A673 (cell line): Measurements from ENCODE around the gene KRT36. TPM values are rescaled to one million over a fixed set of nuclear protein-coding genes. Genes with fewer than 3 reads are reported as not detected.
A peak's percentile ranks its signal among the peaks of the same experiment; 100 is the strongest.

Experiments used
- BruUV-seq: library from RNA; stranded (reverse); fragments of 400-500 nt; replicated peaks from 2 replicates; lab custom pipeline; 2021; lab: Mats Ljungman, UMichigan
- CTCF ChIA-PET: fragments of 300-600 bp; sonication (Branson Sonifier 250); formaldehyde crosslinking; loops from one replicate; lab custom pipeline; 2022; ENCODE audit warnings: antibody characterized with exemption; lab: Charles Lee
- POLR2A ChIA-PET: fragments of 300-600 bp; sonication (Branson Sonifier 250); formaldehyde crosslinking; loops from one replicate; lab custom pipeline; 2022; ENCODE audit warnings: antibody characterized with exemption; ENCODE audit not compliant: low non-redundant PET; lab: Charles Lee
- DNase-seq: peaks from one replicate; pipeline ENCODE4 v3.0.0-alpha.2; 2015; ENCODE audit warnings: low spot score
- H3K27ac ChIP-seq: fragments of 200-600 bp; sonication (generic); 2 replicates; pipeline ENCODE4 v1.5.1; 2016; ENCODE audit warnings: mixed run types, low read depth, mild to moderate bottlenecking, mixed read lengths, antibody characterized with exemption, low read length; ENCODE audit not compliant: poor library complexity, severe bottlenecking
- H3K27me3 ChIP-seq: fragments of 200-600 bp; sonication (generic); replicated peaks from 2 replicates; pipeline ENCODE4 v1.6.1; 2017; ENCODE audit warnings: mixed run types, low read depth, mild to moderate bottlenecking, mixed read lengths, antibody characterized with exemption, low read length; ENCODE audit not compliant: insufficient read depth, poor library complexity
- H3K36me3 ChIP-seq: fragments of 200-600 bp; sonication (generic); 2 replicates; pipeline ENCODE4 v1.6.1; 2016; ENCODE audit warnings: mixed run types, mild to moderate bottlenecking, mixed read lengths, antibody characterized with exemption, low read length; ENCODE audit not compliant: insufficient read depth, poor library complexity, severe bottlenecking
- H3K4me1 ChIP-seq: fragments of 200-600 bp; sonication (generic); 2 replicates; pipeline ENCODE4 v1.6.1; 2017; ENCODE audit warnings: mixed run types, mild to moderate bottlenecking, mixed read lengths, antibody characterized with exemption, low read length; ENCODE audit not compliant: insufficient read depth, poor library complexity, severe bottlenecking
- H3K4me3 ChIP-seq: fragments of 200-600 bp; sonication (generic); 2 replicates; pipeline ENCODE4 v1.5.1; 2016; ENCODE audit warnings: low read depth, mixed run types, mild to moderate bottlenecking, mixed read lengths, low read length; ENCODE audit not compliant: poor library complexity, severe bottlenecking
- H3K9me3 ChIP-seq: fragments of 200-600 bp; sonication (generic); 2 replicates; pipeline ENCODE4 v1.6.1; 2016; ENCODE audit warnings: mixed run types, low read depth, mild to moderate bottlenecking, mixed read lengths, antibody characterized with exemption, low read length; ENCODE audit not compliant: poor library complexity, severe bottlenecking
- EZH2 ChIP-seq: fragments of 200-600 bp; sonication (generic); IDR thresholded peaks from 2 replicates; pipeline ENCODE4 v1.6.1; 2017; ENCODE audit warnings: borderline replicate concordance, low read depth, mild to moderate bottlenecking, mixed read lengths, antibody characterized with exemption, low read length; ENCODE audit not compliant: poor library complexity, severe bottlenecking
- intact Hi-C: fragments of 100-400 bp; cut with micrococcal nuclease; formaldehyde crosslinking; loops from one replicate; pipeline ENCODE4 v1.10.0; 2022; ENCODE audit not compliant: unreplicated experiment
- total RNA-seq: library from RNA; stranded (reverse); gene quantifications from 2 replicates; pipeline ENCODE4 v1.2.3, GENCODE V29; 2021
- TF ChIP-seq, protein P1 (sequence below): fragments of 300-800, 200-600 bp; sonication (generic); conservative IDR thresholded peaks from 2 replicates; pipeline ENCODE4 v1.5.1; 2017; ENCODE audit warnings: low read depth, mild to moderate bottlenecking, antibody characterized with exemption, low read length, moderate library complexity, mixed read lengths

KRT36 gene
- total RNA-seq, 1 experiment from 2014 or later: not detected

DNA sequence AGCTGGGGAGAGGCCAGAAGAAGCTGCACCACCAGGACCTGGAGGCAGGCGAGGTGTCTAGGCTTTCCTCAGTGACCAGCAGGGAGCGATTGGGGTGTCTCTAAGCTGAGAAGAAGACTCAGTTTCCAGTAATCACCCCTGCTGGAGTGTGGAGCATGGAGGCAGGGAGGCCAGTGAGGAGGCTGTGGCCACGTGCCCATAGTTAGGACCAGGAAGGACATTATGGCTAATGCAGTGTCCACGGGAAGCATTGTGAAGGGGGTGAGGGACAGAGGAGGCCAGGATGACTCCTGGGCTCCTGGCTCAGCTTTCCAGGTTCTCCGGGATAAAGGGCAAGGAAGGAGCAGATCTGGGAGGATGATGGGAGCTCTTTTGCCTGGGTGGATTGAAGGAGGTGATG, 10.0 kb upstream of the KRT36 start:
- TF ChIP-seq EZH2: no peak
- TF ChIP-seq, protein P1, sequence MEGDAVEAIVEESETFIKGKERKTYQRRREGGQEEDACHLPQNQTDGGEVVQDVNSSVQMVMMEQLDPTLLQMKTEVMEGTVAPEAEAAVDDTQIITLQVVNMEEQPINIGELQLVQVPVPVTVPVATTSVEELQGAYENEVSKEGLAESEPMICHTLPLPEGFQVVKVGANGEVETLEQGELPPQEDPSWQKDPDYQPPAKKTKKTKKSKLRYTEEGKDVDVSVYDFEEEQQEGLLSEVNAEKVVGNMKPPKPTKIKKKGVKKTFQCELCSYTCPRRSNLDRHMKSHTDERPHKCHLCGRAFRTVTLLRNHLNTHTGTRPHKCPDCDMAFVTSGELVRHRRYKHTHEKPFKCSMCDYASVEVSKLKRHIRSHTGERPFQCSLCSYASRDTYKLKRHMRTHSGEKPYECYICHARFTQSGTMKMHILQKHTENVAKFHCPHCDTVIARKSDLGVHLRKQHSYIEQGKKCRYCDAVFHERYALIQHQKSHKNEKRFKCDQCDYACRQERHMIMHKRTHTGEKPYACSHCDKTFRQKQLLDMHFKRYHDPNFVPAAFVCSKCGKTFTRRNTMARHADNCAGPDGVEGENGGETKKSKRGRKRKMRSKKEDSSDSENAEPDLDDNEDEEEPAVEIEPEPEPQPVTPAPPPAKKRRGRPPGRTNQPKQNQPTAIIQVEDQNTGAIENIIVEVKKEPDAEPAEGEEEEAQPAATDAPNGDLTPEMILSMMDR: no peak
- Histone ChIP-seq H3K4me1 (peaks cover 4% of the 10 kb centered on the region), H3K27me3 (no peaks in the 10 kb centered on the region), H3K36me3 (no peaks in the 10 kb centered on the region), H3K27ac (no peak overlapping the region), H3K4me3 (no peak overlapping the region), H3K9me3 (no peaks in the 10 kb centered on the region)
- POLR2A ChIA-PET: no interaction called here
- no peak for DNase-seq
- intact Hi-C loops: loop anchor here (5.0 kb wide), 1 partner anchor 352 kb away; the partner anchor contains the start of gene KRTAP4-5
- CTCF ChIA-PET: no interaction called here
- no TSS peak for BruUV-seq

DNA sequence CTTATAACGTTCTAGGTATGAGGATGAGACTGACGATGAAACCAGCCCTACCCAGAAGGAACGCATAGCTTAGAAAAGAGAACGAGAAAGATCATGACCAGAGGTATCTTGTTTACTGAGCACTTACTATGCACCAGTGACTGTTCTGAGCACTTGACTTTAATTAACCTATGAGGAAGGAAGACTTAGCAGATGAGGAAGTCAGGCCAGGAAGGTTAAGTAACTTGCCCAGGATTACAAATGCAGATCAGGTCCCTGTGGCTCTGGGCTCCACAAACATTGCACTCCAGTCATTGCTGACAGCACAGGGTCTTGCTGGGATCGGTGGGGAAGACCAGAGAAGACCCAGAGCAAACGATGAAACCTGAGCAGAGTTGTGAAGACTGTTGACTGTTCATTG, 8.6 kb upstream of the KRT36 start:
- no peaks in the 10 kb centered on the region for H3K27me3 ChIP-seq
- no peaks in the 10 kb centered on the region for H3K36me3 ChIP-seq
- peaks cover 4% of the 10 kb centered on the region for H3K4me1 ChIP-seq
- ChIA-PET POLR2A (no interaction called here), CTCF (no interaction called here)
- no peak for DNase-seq
- H3K4me3 ChIP-seq: no peak overlapping the region
- H3K27ac ChIP-seq: no peak overlapping the region
- H3K9me3 ChIP-seq: no peaks in the 10 kb centered on the region
- TF ChIP-seq EZH2: no peak
- TF ChIP-seq, protein P1: no peak
- no TSS peak for BruUV-seq
- intact Hi-C loops: loop anchor here (5.0 kb wide), 1 partner anchor 351 kb away; the partner anchor contains the start of gene KRTAP4-5

DNA sequence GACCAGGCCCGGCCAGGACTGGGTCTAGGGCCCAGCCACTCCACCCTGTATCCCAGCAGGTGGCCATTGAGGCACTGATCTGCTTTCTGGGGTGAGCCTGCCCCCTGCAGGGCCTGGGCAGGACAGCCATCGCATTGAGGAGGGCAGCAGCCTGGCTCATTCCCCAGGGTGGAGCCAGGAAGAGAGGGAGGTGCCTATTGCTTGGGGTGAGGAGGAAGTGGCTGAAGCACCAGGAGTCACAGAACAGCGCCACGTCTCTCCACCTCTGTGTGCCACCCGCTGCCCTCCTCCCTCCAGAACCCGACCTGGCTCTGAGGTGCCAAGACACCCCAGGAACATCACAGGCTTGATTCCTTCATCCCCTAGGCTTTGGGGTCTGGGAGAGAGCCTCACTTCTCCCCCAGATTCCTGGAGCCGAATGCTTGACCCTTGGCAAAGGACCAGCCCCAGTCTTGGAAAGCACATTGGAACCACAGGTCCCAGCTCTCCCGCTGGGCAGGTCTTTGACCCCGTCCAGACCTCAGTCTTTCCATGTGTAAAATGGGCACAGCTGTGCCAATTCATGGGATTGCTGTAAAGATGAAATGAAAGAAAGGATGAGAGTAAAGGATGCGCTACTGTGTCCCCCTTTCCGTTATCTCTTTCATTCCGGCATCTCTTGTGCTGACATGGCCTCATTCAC, 7.2 kb upstream of the KRT36 start:
- intact Hi-C loops: loop anchor here (2.0 to 5.0 kb wide), 2 partner anchors 350 to 586 kb away; partner anchors contain the start of gene KRTAP4-5
- TF ChIP-seq, protein P1: peak; percentile 68
- no peak for TF ChIP-seq EZH2
- BruUV-seq: no TSS peak
- H3K4me3 ChIP-seq: no peak overlapping the region
- no peaks in the 10 kb centered on the region for H3K36me3 ChIP-seq
- H3K27me3 ChIP-seq: no peaks in the 10 kb centered on the region
- ChIA-PET CTCF (interaction anchor here (0.6 kb wide), 2 partner anchors 166 to 590 kb away, joined by 3 to 6 read pairs; no protein-coding TSS in a partner anchor), POLR2A (no interaction called here)
- DNase-seq: peak; percentile 85
- peaks cover 4% of the 10 kb centered on the region for H3K4me1 ChIP-seq
- no peaks in the 10 kb centered on the region for H3K9me3 ChIP-seq
- H3K27ac ChIP-seq: no peak overlapping the region
